Measurements from ENCODE around the gene SLC5A2.
"Not testable (repeated sequence)": the region's sequence is repeated elsewhere in the genome, so short reads cannot be mapped to it uniquely, and the experiment has no call there.

The SLC5A2 gene

GRCh38 chr16:31529108-31529936, 46.4 kb downstream of the SLC5A2 start:
- DNase-seq (ENCODE audit: low spot score) = peak; percentile 53

DNA sequence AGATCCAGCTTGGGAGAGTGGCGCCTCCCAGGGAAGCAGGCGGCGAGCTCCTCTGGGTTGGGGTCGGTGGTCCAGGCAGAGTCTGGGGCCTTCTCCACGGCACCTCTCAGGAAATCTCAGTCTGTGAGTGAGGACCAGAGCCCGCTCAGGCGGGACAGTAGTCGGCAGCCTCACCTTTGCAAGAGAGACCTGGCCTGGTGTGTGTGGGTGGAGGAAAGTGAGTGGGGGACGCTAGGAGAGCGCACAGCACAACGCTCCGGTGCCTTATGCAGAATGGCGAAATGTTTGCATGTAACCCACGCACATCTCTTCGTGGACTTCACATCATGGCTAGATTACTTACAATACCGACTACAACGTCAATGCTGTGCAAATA, 47.0 kb downstream of the SLC5A2 start:
- peak; percentile 29 for DNase-seq (ENCODE audit: low spot score)

DNA sequence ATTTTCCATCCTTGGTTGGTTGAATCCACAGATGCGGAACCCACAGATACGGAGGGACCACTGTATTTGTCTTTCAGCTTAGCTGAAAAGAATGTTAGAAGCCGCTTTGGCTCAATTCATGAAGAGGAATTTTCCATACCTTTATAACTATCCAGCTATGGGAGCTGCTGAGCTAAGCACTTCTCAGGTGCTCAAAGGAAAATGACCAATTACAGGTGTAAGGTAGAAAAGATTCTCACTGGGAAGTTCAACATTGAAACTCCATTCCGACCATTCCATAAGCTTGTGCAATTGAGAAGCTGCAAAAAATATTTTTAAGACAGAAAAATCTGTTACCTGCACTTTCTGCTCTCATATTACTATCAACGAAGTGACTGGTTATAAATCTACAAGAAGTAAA, 47.5 kb downstream of the SLC5A2 start:
- DNase-seq (ENCODE audit: low spot score) = no peak

- no peak for DNase-seq (ENCODE audit: low spot score)
These were observed 48.2 kb downstream of the SLC5A2 start for GRCh38 chr16:31531096-31531495.

GRCh38 chr16:31532120-31532519, 49.2 kb downstream of the SLC5A2 start:
- DNase-seq (ENCODE audit: low spot score) = no peak

- no peak for DNase-seq (ENCODE audit: low spot score)
These were observed 50.0 kb downstream of the SLC5A2 start for GRCh38 chr16:31532896-31533295.

DNA sequence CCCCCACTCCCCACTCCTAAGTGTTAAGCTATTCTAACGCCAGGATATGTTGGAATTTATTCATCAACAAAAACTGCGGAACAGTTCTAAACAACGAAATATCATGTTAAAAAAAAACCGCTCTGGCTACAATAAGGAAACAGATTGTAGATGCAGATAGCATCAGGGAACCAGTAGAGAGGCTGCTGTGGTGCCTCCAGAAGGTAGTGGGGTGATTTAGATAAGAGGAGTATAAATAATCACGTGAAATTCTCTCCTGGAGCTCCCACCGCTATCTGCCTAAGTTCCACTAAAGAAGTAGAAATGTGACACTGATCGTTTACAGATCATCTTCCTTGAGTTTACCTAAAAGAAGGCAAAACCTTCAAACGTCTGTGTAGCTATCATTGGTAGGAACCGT, 52.8 kb downstream of the SLC5A2 start:
- DNase-seq (ENCODE audit: low spot score) = no peak

DNA sequence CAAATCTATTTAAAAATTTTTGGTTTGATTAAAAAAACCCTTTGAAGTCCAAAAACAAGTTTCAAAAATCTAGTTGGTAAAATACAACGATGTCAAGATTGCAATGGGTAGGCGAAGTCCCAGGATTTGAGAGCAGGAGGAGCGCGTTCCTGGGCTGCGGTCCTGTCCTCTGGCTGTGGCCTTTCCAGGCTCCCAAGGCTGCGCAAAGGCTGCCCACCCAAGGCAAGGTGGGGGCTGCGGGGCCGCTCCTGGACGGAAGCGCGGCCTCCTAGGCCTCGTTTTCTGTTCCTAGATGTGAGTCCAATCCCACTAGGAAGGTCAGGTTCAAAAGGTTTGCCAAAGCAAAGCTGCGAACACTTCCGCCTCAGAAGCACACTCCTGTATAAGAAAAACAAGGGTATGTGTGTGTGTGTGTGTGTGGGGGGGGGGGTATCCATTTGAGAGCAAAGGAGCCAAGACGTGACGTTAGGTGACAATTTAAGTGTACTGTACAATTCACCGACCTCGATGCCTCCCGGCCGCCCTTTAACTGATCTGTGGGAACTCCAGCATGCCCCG, 54.0 kb downstream of the SLC5A2 start:
- no peak for DNase-seq (ENCODE audit: low spot score)

DNA sequence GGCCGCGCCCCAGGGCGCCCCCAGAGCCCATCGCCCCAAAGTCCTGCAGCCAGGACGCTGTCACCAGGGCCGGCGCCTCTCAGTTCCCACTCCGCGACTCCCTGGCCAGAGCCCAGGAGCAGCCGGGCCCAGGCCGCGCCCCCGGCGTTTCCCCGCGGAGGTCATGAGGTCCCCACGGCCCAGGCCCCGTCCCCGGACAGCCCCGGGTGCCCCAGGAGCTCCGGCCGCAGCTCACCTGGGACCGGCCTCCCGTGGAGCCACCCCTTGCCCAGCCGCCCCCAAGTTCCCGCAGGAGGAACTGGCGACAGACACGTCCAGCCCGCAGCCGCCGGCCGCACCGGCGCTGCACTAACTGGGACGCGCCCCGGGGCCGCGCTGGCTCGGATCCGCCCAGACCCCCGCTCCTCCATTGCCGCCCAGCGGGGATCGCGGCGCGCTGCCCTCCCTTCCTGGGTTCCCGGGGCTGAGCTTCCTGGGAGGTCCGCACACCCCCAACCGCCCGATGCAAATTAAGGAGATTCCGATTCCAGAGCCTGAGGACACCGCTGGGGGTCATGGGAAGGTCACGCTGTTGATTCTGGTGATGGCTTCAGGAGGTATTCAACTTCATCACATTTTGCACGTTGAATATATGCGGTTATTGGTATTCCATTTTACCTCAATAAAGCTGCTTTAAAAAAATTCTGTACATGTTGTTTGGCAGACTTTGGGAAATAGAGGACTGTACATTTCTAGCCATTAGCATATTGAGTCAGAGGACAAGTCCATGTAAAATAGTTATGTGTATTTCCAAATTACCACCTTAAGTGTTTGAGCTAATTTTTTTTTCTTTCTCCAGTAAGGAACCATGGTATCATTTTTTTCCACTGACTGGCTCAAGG, 54.7 kb downstream of the SLC5A2 start:
- peak; percentile 50 for DNase-seq (ENCODE audit: low spot score)

GRCh38 chr16:31538243-31538598, 55.3 kb downstream of the SLC5A2 start:
- DNase-seq (ENCODE audit: low spot score) = not testable (repeated sequence)

GRCh38 chr16:31539762-31540161, 56.8 kb downstream of the SLC5A2 start:
- DNase-seq (ENCODE audit: low spot score) = not testable (repeated sequence)

Data from iPS-NIHi11 (cell line).